NCI-H2081 (cell line): ENCODE measurements around the gene RGSL1.
"Not testable (repeated sequence)": the region's sequence is repeated elsewhere in the genome, so short reads cannot be mapped to it uniquely, and the experiment has no call there.

Experiments
- DNase-seq, 2 experiments: peaks; one replicate each; lab custom pipeline; 2025; lab: John Stamatoyannopoulos, UW

Gene RGSL1

GRCh38 chr1:182446033-182446669 is 3.8 kb upstream of the RGSL1 start:
- peak; percentile 46 to 62 for DNase-seq

GRCh38 chr1:182447124-182447523 is 2.8 kb upstream of the RGSL1 start:
- DNase-seq, result not testable (repeated sequence)

GRCh38 chr1:182447660-182448059 is 2.3 kb upstream of the RGSL1 start:
- DNase-seq, result no peak

DNA sequence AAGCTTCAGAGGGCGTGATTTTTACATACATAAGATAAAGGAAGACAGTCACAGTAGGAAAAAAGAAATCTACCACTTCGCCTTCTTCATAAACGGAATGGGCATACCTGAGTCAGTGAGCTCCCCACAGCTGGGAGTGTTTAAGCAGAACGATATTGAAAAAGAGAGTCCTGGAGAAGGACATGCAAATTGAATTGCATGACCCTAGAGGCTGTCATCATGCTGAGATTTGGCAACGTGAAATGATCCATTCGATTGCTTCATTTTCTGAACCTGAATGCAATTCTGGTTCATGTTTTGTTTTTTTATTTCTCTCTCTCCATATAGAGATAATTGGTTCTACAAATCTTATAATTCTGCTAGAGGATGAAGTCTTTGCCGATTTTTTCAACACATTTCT is 3.7 kb downstream of the RGSL1 start:
- no peak for DNase-seq

DNA sequence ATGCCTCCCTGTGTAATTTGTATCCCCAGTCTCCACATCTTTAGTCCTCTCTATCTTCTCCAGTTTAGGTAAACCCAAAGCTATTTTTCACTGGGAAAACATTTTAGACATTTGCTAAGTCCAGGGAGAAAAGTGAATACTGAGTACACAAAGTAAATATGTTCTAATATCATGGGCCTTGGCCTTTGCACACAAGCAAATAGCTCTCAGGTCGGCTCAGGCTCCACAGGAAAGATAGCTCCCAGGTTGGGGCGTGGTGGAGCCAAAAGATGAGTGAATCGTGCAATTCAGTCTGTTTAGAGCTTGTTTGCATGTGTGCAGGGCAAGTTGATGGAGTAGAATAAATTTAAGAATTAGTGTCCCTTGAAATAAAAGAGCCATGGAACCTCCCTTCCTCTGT is 7.9 kb downstream of the RGSL1 start:
- no peak for DNase-seq

- DNase-seq, result no peak
Measured at GRCh38 chr1:182459949-182460348, 10.0 kb downstream of the RGSL1 start.

- no peak for DNase-seq
Measured at GRCh38 chr1:182460550-182460951, 10.6 kb downstream of the RGSL1 start.

- no peak for DNase-seq
Measured at GRCh38 chr1:182473556-182473955, 23.6 kb downstream of the RGSL1 start.

- no peak for DNase-seq
Measured at GRCh38 chr1:182476625-182477024, 26.7 kb downstream of the RGSL1 start.

DNA sequence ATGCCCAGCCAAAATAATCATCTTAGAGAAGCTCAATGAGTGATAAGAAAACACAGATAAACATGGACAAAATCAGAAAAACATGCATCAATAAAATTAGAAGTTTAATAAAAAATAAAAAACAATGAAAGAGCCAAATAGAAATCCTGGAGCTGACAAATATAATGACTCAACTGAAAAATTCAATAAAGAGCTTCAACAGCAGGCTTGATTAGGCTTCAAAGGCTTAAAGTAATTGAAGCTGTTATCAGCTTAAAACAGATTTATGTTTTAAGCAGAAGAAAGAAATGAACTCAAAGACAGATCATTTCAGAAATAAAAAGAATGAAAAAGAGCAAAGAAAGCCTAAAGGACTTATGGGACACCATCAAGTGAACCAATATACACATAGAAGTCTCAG is 28.3 kb downstream of the RGSL1 start:
- DNase-seq, result no peak

- DNase-seq, result no peak
Measured at GRCh38 chr1:182484067-182484466, 34.1 kb downstream of the RGSL1 start.

DNA sequence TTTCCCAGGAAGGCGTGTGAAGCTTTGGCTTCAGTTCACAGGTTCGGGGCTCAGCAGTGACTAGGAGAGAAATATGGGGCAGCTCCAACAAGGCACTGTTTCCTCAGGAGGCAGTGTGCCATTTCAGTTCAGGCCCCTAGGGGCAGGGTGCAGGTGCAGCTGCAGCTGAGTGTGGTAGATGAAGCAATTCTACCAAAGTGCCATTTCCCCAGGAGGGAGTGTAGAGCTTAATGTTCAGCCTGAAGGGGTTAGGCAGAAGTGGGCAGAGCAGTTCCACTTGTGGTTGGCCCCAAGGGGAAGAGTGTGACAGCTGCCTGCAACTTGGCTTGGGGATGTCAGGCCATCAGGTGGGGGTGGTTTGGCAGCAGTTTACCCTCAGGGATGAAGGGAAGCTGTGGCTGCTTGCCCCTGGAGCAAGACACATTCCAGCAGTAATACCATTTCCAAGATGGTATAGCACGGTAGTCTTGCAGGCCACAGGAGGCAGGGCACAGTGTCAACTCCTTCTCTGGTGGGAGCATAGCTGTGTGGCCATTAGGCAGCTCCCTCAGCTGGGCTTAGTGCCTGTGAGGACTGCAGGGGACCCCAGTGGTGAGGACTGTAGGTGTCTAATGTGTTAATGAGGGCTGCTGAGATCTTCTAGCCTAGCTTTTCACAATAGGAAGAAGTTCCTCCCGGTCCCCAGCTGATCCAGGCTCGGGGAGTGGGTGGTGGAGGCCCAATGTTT is 34.7 kb downstream of the RGSL1 start:
- no peak for DNase-seq

DNA sequence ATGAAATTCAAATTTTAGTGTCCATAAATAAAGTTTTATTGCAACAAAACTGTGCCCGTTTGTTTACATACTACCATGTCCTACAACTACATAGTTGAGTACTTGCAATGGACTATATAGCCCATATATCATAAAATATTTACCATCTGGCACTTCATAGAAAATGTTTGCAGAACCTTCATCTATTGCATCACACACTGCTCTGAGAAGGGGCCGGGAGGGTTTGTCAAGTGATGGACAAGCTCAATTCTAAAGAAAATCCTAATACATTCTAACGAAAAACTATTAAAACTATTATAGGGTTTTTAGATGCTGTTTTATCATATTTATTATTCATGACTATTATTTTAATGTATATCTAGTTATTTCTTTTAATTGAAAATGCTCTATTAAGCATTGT is 35.9 kb downstream of the RGSL1 start:
- DNase-seq, result no peak

DNA sequence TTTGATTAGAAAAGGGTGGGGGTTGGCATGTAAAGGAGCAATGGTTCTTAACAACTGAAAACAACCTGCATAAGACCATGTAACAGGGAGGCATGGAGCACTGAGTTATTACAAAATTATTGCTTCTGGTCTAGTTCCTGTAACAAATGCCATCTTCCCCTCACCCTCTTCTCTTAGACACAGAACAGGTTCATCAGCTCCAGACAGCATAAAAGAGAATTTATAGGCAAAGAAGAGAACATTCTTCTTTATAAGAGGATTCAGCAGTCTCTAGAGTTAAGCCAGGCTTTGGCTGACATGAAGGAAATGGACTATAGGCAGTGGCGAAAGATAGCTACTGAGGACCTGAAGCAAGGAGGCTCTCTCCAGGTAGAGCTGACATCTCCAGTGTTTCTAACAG is 38.9 kb downstream of the RGSL1 start:
- DNase-seq, result no peak

DNA sequence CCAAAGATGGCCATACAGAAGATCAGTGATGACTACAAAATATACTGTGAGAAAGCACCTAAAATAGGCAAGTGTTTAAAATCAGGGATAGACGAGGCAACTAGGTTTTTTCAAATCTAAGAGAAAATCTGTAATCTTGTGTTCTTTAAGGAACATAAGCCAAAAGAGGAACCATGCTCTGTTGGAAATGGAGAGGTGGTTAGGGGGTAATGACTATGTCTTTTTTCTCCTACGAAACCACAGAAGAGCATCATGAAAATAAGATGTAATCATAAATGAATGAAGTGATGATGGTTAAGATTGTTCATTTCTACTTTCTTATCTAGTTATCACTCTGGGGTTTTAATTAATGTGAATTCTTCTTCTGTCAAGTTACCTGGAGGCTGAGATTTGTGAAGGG is 43.1 kb downstream of the RGSL1 start:
- DNase-seq, result no peak

- no peak for DNase-seq
Measured at GRCh38 chr1:182495002-182495401, 45.1 kb downstream of the RGSL1 start.

- DNase-seq, result no peak
Measured at GRCh38 chr1:182495693-182496092, 45.7 kb downstream of the RGSL1 start.

- DNase-seq, result no peak
Measured at GRCh38 chr1:182507685-182508084, 57.7 kb downstream of the RGSL1 start.

- no peak for DNase-seq
Measured at GRCh38 chr1:182515556-182515955, 65.6 kb downstream of the RGSL1 start.

DNA sequence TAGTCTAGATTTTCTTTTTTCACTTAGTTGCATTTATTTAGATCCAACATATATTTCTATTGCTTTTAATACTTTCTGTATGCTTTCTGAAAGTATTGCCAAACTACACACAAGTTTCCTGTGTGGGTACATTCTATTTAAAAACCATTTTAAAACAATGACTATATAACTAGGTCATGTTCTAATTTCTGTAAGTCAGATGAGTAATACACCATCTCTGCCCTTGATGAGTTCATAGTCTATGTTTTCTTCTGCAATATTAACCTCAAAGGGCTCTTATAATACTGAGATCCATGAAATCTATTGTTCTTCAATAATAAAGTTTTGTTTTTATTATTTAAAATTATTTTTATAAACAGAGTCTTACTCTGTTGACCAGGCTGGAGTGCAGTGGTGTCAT is 70.8 kb downstream of the RGSL1 start:
- no peak for DNase-seq

GRCh38 chr1:182525342-182525741 is 75.4 kb downstream of the RGSL1 start:
- DNase-seq, result no peak

- DNase-seq, result no peak
Measured at GRCh38 chr1:182527680-182528079, 77.7 kb downstream of the RGSL1 start.

- not testable (repeated sequence) for DNase-seq
Measured at GRCh38 chr1:182528206-182528605, 78.3 kb downstream of the RGSL1 start.

- no peak for DNase-seq
Measured at GRCh38 chr1:182533896-182534295, 84.0 kb downstream of the RGSL1 start.
